ENCODE data around the gene ZNF385D. TPM values are rescaled to one million over a fixed set of nuclear protein-coding genes. Genes with fewer than 3 reads are reported as not detected.

ZNF385D gene
- total and polyA plus RNA-seq, 7 donors: under 0.01 to 4.3 (median 1.2) TPM

DNA sequence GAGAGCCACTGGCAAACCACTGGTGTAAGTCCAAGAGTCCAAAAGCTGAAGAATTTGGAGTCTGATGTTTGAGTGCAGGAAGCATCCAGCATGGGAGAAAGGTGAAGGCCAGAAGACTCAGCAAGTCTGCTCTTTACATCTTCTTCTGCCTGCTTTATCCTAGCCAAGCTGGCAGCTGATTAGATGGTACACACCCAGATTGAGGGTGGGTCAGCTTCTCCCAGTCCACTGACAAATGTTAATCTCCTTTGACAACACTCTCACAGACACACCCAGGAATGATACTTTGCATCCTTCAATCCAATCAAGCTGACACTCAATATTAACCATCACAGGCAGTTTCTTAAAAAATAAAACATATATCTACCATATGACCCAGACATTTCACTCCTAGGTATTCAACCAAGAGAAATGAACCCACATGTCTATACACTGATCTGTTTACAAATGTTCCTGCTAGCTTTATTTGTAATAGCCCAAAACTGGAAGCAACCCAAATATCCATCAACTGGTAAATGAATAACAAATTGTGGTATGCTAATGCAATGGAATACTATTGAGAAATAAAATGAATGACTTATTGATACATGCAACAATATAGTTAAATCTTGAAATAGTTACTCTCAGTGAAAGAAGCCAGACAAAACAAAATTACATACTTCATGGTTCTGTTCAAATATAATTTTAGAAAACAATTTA, 373.8 kb downstream of the ZNF385D start:
- DNase-seq: no peak
- TF ChIP-seq POLR2A (IDR thresholded peaks at IDR 0.05) (no peak), EP300 (IDR thresholded peaks at IDR 0.05) (no peak), POLR2AphosphoS5 (IDR thresholded peaks at IDR 0.05) (no peak)
- TF ChIP-seq, protein P1, sequence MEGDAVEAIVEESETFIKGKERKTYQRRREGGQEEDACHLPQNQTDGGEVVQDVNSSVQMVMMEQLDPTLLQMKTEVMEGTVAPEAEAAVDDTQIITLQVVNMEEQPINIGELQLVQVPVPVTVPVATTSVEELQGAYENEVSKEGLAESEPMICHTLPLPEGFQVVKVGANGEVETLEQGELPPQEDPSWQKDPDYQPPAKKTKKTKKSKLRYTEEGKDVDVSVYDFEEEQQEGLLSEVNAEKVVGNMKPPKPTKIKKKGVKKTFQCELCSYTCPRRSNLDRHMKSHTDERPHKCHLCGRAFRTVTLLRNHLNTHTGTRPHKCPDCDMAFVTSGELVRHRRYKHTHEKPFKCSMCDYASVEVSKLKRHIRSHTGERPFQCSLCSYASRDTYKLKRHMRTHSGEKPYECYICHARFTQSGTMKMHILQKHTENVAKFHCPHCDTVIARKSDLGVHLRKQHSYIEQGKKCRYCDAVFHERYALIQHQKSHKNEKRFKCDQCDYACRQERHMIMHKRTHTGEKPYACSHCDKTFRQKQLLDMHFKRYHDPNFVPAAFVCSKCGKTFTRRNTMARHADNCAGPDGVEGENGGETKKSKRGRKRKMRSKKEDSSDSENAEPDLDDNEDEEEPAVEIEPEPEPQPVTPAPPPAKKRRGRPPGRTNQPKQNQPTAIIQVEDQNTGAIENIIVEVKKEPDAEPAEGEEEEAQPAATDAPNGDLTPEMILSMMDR (IDR thresholded peaks at IDR 0.05): no peak
- intact Hi-C loops (cut with DNase I): no loop called here
- H3K27ac ChIP-seq: no peak overlapping the region
- no peaks in the 10 kb centered on the region for H3K27me3 ChIP-seq
- H3K36me3 ChIP-seq: no peaks in the 10 kb centered on the region
- H3K4me3 ChIP-seq: no peak overlapping the region
- no peaks in the 10 kb centered on the region for H3K9me3 ChIP-seq
- H3K4me1 ChIP-seq: no peaks in the 10 kb centered on the region

- no peak for TF ChIP-seq EP300 (IDR thresholded peaks at IDR 0.05)
- TF ChIP-seq POLR2A (IDR thresholded peaks at IDR 0.05): no peak
- TF ChIP-seq POLR2AphosphoS5 (IDR thresholded peaks at IDR 0.05): no peak
- TF ChIP-seq, protein P1 (IDR thresholded peaks at IDR 0.05): no peak
- H3K27me3 ChIP-seq: no peaks in the 10 kb centered on the region
- H3K4me1 ChIP-seq: no peaks in the 10 kb centered on the region
- H3K36me3 ChIP-seq: no peaks in the 10 kb centered on the region
- no peak overlapping the region for H3K27ac ChIP-seq
- H3K4me3 ChIP-seq: no peak overlapping the region
- 59 to 68% methylated on average over 5 of the region's 5 CpGs for WGBS, 2 donors
- no peak for DNase-seq
- intact Hi-C loops (cut with DNase I): no loop called here
- no peaks in the 10 kb centered on the region for H3K9me3 ChIP-seq
These were observed 378.7 kb downstream of the ZNF385D start for GRCh38 chr3:21372316-21372715.
